TTC549 (cell line): ENCODE measurements around the gene ERCC6.

Experiments
- FAIRE-seq: peaks from 2 replicates; lab custom pipeline; 2012; peaks lifted over from hg19 to GRCh38; lab: Jason Lieb, UNC

Gene ERCC6

DNA sequence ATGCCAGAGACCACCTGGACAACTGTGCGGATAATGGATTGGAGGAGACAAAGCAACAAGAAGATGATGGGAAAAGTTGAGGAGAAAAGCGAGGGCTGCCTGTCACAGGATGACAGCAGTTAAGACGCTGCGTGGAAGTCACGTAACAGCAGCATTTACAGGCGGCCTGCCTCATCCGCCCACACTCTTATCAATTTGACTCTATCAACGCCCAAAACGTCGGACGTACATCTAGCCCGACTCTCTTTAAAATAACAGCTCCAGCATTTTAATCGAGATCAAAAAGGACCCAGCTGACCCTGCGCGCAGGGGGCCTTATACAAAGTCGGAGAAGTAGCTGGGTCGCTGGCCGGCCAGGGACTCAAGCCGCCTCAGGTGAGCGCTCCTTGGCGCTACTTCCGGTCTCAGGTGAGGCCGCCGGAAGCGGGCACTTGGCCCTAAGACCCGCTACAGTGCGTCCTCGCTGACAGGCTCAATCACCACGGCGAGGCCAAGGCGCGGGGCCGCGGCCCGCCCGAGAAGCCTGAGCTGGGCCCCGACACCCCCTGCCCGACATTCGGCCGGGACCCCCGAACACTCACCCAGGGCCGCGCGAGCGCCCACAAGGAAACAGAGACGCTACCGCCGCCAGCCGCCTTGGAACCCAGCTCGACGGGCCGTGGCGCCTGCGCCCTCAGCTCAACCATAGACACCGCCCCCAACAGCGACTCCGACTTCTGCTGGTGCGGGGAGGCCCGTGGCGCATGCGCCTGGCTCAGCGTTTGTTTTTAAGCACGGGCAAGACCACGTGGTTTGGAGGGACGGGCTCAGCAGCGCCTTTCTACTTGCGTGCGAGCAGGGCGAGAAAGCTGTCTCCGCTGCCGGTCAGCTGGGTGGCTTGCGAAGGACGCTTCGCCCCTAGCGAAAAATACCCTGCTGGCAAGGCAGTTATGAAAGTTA lies at the start of gene ERCC6:
TSS of gene ERCC6 (minus strand) at position 741 of the 939 bp plus-strand sequence.
- no peak for FAIRE-seq

DNA sequence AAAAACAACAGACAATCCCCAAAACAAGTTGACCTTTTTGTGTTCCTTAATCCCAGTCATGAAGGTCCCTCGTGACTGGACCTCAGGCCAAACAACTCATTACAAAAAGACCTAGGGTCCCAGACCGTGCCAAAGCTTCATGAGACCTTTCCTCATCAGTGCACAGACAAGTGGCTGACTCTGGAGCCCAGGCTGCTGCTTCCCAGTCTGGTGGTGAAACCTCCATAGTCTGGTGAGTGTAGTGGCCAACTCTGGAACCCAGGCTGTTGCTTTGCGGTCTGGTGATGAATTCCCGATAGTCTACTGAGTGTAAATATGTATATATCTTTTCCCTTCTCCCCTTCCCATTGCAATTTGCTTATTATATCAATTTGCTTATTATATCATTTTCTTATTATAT lies 49.1 kb upstream of the ERCC6 start:
- FAIRE-seq: no peak

DNA sequence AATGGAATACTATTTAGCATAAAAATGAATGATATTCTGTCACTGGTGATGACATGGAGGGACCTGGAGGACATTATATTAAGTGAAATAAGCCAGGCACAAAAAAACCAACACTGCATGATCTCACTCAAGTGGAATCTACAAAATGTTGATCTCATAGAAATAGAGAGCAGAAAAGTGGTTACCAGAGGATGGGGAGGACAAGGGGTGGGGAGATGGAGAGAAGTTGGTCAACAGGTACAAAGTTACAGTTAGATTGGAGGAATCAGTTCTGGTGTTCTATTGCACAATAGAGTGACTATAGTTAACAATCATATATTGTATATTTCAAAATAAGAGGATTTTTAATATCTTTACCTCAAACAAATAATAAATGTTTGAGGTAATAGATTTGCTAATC lies 46.5 kb upstream of the ERCC6 start:
- no peak for FAIRE-seq

DNA sequence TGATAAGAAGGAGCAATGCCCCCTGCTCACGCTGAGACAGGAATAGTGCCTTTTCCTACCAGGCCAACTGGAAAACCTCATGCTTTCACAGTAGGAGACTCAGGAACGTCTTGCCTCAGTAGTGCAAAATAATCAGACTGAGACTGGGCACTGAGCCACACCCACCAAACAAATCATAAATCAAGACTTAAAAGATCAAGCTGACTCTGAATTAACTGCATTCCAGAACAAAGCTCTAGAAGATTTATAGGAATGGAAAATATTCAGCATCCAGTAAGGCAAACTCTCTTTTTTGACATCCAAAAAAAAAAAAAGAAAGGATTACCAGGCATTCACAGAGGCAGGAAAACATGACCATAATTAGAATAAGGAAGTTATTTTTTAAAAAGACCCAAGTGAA lies 40.7 kb upstream of the ERCC6 start:
- FAIRE-seq: no peak

DNA sequence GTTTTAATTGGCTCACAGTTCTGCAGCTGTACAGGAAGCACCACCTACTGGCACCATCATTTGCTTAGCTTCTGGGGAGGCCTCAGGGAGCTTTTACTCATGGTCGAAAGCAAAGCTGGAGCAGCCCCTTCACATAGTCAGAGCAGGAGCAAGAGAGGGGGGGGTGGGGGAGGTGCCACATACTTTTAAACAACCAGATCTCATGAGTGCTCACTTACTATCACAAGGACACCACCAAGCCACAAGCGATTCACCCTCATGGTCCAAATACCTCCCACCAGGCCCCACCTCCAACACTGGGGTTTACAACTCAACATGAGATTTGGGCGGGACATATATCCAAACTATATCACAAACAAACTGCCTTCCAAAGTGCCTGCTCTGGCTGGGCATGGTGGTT lies 39.5 kb upstream of the ERCC6 start:
- no peak for FAIRE-seq

DNA sequence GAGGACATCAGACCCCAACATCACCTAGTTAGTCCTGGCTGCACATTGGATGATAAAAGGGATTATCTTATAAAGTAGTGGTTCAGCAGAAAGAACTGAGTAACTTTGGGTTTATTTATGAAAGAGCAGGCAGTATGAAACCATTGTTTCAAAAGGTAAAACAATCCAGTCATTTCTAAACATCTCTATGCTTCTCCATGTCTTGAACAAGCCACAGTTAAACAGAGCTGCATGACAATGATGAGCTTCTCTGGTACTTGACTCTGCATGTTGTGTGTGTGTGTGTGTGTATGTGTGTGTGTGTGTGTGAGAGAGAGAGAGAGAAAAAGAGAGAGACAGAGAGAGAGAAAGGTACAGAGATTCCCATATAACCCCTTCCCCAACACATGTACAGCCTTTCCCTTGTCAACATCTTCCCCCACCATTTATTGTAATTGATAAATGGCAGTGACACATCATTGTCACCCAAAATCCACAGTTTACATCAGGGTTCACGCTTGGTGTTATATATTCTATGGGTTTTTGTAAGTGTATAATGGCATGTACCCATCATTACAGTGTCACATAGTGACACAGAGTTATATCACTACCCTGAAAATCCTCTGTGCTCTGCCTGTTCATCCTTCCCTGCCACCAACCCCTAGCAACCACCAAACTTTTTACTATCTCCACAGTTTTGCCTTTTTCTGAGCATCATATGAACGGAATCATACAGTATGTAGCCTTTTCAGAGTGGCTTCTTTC lies 38.4 kb upstream of the ERCC6 start:
- FAIRE-seq: no peak

DNA sequence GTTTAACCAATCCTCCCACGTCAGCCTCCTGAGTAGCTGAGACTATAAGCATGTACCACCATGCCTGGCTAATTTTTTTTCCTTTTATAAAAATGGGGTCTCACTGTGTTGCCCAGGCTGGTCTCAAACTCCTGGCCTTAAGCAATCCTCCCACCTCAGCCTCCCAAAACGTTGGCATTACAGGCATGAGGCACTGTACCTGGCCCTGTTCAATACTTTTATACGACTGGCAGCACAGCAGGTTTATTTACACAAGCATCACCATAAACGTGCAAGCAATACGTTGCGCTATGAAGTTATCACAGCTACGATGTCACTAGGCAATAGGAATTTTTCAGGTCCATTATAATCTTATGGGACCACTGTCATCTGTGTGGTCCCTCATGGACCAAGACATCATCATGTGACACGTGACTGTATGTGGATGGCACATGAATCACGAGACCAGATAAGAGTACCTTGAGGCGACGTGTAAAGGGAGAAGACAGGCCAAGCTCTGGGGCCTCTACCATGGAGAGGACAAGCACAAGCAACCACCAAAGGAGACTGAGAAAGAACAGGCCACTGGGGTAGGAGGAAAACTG lies 36.7 kb upstream of the ERCC6 start:
- no peak for FAIRE-seq

DNA sequence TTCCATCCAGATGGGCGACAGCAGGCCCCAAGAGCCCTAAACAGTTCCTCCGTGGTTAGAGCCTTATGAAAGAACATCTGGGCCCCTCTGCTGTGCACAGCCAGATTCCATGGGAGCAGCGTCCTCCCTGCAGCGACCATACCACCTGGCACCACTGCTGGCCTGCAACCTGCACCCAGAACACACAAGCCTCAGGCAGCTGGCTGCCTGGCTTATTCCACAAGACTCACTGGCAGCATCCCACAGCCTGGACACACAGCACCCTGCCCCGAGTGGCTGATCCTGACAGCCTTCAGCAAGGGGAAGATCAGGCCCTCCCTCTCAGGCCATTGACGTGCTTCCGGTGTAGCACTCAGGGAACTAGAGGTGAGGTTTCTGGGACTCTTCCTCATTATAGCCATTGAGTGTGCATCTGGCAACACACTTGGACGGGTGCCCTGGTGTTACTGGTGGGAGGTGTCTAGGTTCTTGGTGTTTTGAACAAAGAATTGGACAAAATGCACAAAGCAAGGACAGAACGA lies 33.7 kb upstream of the ERCC6 start:
- FAIRE-seq: no peak

DNA sequence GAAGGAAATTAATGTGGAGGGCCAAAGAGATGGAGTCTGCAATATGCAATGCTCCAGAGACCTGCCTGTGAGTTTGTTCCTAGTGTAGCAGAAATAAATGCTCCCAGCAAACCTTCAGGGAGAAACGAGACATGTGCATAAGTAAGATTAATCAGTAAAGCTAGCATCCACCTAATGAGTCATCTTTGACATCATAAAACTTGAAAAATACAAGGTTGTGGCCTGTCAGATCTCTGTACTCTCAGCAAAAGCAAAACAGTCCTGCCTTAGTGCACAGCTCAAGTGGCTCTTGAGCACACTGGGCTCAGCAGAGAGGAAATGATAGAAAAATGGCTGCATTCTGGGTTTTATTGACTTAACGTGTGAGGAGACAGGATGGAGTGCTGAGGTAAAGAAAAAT lies 32.5 kb upstream of the ERCC6 start:
- no peak for FAIRE-seq

DNA sequence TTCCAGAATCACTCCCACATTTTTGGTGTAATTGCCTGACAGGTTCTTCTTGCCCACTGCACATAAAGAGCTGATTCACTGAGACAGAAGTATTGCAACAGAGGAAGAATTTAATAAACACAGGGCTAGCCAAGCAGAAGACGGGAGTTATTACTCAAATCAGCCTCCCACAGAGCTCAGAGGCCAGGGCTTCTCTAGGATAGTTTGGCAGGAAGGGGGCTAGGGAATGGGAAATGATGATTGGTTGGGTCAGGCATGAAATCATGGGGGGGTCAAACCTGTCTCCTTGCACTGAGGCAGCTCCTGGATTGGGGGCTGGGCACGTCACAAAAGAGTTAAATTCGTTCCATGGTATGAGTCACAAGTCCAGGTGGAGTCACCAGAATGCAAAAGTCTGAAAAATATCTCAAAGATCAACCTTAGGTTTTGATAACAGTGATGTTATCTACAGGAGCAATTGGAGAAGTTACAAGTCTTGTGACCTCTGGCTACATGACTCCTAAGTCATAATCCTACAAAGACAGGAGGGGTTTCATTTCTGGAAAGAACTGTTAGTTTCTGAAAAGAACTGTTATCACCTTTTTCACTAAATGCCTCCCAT lies 30.2 kb upstream of the ERCC6 start:
- no peak for FAIRE-seq

DNA sequence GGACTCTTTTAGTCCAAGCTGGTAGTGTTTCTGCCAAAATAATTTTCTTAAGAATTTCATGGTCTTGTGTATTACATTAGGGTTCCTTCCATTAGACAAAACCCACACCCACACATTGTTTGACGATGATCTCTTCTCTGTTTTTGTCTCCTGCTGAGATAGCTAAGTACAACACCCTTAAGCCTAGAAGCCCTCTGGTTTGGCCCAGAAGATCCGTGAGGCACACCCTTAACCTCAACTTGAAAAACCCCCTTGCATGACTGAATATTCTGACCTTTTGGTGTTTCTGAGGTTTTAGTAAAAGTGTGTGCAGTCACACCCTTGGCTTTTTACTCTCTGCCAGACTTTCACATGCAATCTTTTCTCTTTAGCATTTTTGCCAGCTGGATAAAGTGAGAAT lies 29.3 kb upstream of the ERCC6 start:
- no peak for FAIRE-seq

DNA sequence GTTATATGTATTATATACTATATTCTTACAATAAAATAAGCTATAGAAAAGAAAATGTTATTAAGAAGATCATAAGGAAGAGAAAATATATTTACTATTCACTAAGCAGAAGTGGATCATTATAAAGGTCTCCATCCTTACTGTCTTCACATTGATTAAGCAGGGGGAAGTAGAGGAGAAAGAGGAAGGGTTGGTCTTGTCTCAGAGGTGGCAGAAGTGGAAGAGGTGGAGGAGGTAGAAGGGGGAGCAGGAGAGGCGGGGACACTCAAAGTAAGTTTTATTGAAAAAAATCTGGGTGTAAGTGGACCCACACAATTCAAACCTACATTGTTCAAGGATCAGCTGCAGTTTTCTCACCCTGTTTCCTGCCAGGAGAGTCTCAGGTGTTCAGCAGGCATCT lies 28.9 kb upstream of the ERCC6 start:
- FAIRE-seq: no peak

DNA sequence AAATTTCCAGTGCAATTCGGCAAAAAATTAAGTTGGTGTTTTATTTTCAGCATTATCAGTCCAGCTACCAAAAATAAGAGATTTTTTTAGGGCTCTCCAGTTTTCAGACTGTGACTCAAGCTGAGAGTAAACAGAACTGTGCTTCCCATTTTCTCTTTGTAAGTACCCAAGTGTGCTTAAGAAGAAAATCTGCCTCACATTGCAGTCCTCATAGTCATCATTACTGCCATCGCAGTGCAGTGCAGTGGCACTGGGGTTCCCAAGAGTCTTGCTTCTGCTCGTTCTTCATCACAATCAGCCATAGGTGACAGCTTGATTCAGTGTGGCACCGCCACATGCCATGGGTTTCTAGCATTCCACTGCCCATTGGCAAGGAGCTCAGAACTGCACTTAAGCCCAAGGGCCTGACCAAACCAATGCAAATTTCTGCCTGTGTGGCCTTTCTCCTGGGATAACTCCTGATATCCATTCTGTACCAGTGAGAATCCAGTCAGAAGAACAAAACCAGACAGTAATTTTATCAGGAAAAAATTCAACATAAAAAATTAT lies 25.6 kb upstream of the ERCC6 start:
- no peak for FAIRE-seq

DNA sequence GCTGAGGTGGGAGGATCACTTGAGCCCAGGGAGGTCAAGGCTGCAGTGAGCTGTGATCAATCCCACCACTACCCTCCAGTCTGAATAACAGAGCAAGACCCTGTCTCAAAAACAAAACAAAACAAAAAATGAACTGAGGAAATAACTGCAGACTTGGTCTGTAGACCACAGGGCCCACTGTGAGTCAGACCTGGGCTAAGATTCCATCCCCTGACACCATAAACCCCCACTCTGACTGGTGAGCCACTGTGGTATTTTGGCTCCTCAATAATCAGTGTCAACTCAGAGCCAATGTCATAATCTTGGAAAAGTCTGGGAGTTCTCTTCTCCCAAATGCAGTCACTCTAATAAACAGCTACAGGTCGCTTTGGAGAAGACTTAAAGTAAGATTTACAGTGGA lies 24.0 kb upstream of the ERCC6 start:
- FAIRE-seq: no peak

DNA sequence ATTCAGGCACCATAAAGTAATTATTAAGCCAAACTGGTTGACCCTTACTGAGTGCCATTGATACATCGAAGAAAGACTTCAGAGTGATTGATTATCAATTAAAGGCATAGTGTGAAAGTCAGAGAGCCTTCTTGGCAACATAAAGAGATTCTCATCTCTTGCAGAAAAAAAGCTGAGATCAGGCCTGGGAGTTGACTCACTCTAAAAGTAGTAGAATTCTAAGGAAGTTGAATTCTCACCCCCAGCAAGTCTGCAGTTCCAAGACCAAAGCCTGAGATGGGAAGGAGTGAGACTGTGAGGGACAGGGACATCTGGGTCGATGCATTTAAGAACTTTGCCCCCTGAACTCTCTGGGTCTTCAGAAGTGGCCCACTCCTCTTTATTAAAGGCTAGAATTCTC lies 21.6 kb upstream of the ERCC6 start:
- FAIRE-seq: no peak

DNA sequence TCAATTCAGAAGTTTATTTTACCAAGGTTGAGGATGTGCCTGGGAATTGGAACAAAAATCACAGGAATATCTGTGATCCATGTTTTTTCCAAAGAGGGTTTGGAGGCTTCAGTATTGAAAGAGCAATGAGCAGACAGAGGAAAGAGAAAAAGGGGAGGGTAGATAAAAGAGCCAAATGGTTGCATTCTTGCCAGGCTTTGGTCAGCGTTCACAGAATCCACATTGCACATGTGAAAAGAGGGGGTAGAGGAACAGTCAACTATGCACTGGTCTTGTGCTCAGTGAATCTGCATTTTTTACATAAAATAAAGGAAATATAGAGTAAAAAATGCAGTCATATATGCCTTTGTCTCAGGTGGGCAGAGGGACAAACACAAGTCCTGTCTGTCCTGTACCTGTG lies 20.6 kb upstream of the ERCC6 start:
- FAIRE-seq: no peak

DNA sequence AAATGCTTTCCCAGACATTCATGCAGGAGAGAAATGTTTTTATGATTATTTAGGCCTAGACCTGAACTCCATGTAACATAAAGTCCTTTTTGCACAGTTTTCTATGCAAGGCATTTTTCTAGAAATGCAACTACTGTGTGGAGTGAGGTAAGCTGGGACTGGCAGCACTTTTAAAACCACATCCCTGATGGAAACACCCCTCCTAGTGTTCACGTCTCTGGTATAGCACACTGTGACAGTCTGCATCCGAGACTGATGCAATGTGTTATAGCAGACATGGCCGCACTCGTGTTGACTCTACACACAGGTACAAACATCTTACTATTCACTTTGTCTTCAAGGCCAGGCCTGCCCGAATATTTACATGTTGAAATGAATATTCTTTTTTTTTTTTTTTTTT lies 19.3 kb upstream of the ERCC6 start:
- no peak for FAIRE-seq

DNA sequence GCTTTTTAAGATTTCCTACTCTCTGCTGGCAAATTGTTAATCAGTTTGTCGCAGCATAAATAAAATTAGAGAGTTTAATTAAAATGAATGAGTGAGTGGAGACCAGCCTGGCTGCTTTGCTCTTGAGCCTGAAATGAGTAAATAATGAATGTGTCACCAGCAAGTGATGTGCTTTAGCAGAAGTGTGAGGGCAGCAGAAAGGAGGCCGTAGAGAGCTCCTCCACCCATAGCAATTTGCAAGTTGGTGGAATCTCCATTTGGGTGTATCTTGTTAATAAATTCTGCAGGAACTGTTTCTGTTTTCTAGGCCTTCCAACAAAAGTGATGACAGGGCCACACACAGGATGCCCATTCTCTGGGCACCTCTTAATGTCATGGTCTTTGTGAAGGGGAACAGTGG lies 18.8 kb upstream of the ERCC6 start:
- no peak for FAIRE-seq

DNA sequence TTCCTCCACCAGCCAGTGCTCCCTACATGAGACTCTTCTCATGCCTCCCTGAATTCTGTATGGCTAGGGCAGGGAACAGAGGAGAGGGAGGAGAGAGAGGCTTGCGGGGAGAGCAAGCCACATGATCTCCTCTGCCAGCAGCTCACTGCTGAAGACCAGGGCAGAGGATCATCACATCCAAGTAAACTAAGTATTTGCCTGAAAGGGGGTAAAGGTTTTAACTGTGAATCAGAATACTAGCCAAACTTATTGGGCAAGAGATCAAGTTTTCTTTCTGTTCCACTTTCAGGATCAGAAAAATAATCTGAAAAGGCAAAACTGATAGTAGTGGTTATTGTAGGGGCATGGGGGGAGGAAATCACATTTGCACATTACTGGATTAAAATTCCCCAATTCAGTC lies 17.8 kb upstream of the ERCC6 start:
- no peak for FAIRE-seq

DNA sequence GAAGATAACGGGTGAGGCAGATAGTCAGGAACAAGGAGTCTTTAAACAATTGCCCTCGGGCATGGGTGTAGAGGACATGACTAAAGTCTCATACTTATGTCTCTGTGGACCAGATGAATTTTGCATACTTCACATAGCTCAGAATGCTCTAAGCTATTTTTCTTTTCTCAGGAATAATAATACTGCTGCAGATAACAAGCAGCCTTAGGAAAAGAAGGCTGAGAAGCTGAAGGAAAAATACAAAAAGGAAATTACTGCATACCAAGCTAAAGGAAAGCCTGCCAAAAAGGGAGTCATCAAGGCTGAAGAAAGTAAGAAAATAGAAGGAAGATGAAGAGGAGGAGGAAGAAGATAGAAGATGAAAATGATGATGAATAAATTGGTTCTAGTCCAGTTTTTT lies 13.4 kb upstream of the ERCC6 start:
- FAIRE-seq: no peak

DNA sequence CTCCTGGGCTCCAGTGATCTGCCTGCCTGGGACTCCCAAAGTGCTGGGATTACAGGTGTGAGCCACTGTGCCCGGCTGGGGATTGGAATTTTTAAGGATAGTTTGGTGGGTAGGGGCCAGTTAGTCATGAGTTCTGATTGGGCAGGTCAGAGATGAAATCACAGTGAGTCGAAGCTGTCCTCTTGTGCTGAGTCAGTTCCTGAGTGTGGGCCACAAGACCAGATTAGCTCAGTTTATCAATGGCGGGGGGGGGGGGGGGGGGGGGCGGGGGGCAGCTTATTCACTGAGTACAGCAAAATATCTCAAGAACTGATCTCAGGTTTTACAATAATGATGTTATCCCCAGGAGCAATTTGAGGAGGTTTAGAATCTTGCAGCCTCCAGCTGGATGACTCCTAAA lies 11.6 kb upstream of the ERCC6 start:
- FAIRE-seq: no peak

DNA sequence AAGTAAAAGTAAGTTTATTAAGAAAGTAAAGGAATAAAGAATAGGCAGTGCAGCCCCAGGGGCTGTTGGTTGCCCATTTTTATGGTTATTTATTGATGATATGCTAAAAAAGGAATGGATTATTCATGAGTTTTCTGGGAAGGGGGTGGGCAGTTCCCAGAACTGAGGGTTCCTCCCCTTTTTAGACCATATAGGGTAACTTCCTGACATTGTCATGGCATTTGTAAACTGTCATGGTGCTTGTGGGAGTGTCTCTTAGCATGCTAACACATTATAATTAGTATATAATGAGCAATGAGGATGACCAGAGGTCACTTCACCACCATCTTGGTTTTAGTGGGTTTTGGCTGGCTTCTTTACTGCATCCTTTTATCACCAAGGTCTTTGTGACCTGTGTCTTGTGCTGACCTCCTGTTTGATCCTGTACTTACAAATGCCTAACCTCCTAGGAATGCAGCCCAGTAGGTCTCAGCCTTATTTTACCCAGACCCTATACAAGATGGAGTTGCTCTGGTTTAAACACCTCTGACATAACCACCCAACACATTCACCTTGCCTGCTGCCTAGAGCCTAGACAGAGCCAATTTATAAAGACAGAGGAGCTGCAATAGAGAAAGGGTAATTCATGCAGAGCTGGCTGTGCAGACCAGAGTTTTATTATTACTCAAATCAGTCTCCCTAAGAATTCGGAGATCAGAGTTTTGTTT lies 10.9 kb upstream of the ERCC6 start:
- no peak for FAIRE-seq
